GM23248 (cell line): ENCODE data around the gene GXYLT2.

Experiments used
- EZH2 ChIP-seq: fragments of 200-600 bp; sonication (generic); IDR thresholded peaks from 2 replicates; pipeline ENCODE4 v1.6.1; 2018; ENCODE audit warnings: antibody characterized with exemption, mild to moderate bottlenecking; ENCODE audit not compliant: insufficient read depth, poor library complexity, severe bottlenecking
- EZH2phosphoT487 ChIP-seq: fragments of 200-600 bp; sonication (generic); IDR thresholded peaks from 2 replicates; pipeline ENCODE4 v1.6.1; 2018; ENCODE audit warnings: antibody characterized with exemption, moderate library complexity, mild to moderate bottlenecking, low read depth; ENCODE audit not compliant: insufficient read depth

DNA sequence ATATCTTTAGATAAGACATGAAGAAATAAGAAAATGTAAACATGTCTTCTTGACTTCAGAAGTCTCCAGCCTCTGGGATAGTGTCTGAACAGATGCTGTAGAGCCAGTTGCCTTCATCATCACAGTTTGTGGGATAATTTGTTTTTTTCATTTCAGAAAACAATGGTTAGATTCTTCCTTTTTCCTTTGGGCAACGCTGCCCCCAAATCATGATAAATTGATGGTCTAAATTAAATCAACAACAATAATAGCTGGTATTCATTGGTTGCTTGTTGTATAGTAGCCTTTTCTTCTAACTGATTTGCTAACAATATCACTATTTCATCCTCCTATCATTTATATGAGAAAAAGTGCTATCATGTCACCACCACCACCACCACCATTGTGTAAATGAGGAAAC, 27.0 kb upstream of the GXYLT2 start:
- TF ChIP-seq EZH2phosphoT487 (no peak), EZH2 (no peak)
